T-helper 17 cell (primary cell): Measurements from ENCODE around the gene RCAN1. TPM values are rescaled to one million over a fixed set of nuclear protein-coding genes. Genes with fewer than 3 reads are reported as not detected.

Experiments used
- ATAC-seq: fragments of 150-1000 bp; cut with Tn5 transposase; 2 replicates; pipeline ENCODE4 v1.10.0; 2021; ENCODE audit warnings: mild to moderate bottlenecking, moderate library complexity
- DNase-seq, 3 donors: peaks; one replicate each; pipeline versions ENCODE4 v3.0.0 to v3.0.0-alpha.2; 2020 to 2021
- H3K9me3 ChIP-seq: one replicate; pipeline ENCODE4 v1.7.0; 2013; ENCODE audit warnings: low read length, mild to moderate bottlenecking; ENCODE audit not compliant: control insufficient read depth, poor library complexity, severe bottlenecking
- H3K27ac Mint-ChIP-seq: one replicate; pipeline ENCODE4 v1.8.0; 2022; ENCODE audit warnings: mild to moderate bottlenecking, moderate library complexity, mixed read lengths
- H3K27me3 Mint-ChIP-seq: one replicate; pipeline ENCODE4 v1.8.0; 2022; ENCODE audit warnings: mixed read lengths
- H3K36me3 Mint-ChIP-seq: one replicate; pipeline ENCODE4 v1.8.0; 2022; ENCODE audit warnings: low read depth, mixed read lengths
- H3K4me1 Mint-ChIP-seq: one replicate; pipeline ENCODE4 v1.8.0; 2022; ENCODE audit warnings: mild to moderate bottlenecking, mixed read lengths
- H3K4me3 Mint-ChIP-seq: one replicate; pipeline ENCODE4 v1.8.0; 2022; ENCODE audit warnings: mild to moderate bottlenecking, moderate library complexity, mixed read lengths
- total RNA-seq, 4 donors: library from RNA in 2 of 4; stranded (reverse) in 2 of 4; gene quantifications; one replicate each; pipeline ENCODE4 v1.2.3 and lab custom pipeline; 2022 to 2026

Gene RCAN1
- total RNA-seq, 2 donors from 2014 or later: 3.0 to 3.2 TPM

- no peak for DNase-seq
- Mint-ChIP-seq H3K4me3 (no peak overlapping the region), H3K4me1 (peaks cover 2% of the 10 kb centered on the region), H3K27ac (no peak overlapping the region), H3K36me3 (no peaks in the 10 kb centered on the region), H3K27me3 (no peaks in the 10 kb centered on the region)
- ATAC-seq: no peak
- no peaks in the 10 kb centered on the region for H3K9me3 ChIP-seq
Observed at GRCh38 chr21:34546542-34546941, 68.4 kb downstream of the RCAN1 start.

DNA sequence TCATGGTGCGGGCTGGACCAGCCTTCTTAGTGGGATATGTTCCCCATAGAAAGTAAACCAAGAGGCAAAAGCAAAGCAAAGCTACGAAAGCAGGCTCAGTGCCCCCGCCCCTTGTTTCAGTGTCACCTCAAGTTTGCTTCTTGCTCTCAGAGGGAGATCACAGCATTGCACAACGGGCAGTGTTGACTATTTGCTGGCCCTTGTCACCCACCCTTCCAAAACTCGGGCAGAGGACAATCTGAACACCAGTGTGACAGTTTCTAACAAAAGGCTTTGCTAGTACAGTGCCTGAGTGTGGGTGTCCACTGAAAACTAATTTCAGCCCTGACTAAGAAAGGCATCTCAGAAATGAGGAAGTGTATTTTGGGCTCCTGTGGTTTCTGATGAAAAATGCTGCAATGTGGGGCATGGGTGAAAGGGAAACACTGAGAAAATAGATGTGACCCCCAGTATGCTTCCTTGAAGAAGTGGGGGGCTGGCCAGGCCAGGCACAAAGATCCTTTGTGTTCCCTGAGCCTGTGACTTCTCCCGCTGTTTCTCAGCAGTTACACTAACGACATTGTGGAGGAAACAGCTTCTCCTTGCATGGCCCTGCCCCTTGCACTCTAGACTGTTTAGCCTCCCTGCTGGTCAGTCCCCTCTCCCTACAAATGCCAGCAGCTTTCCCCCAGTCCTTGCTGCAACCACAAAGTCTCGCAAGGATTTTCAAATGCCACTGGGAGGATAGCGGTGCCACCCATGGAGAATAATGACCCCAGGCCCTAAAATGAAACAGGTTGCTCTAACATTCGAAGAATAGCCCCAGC lies 69.6 kb downstream of the RCAN1 start:
- Mint-ChIP-seq H3K27ac (no peak overlapping the region), H3K4me3 (no peak overlapping the region), H3K4me1 (peaks cover 2% of the 10 kb centered on the region), H3K27me3 (no peaks in the 10 kb centered on the region), H3K36me3 (no peaks in the 10 kb centered on the region)
- peak; percentile 39 for ATAC-seq
- H3K9me3 ChIP-seq: no peaks in the 10 kb centered on the region
- no peak for DNase-seq

DNA sequence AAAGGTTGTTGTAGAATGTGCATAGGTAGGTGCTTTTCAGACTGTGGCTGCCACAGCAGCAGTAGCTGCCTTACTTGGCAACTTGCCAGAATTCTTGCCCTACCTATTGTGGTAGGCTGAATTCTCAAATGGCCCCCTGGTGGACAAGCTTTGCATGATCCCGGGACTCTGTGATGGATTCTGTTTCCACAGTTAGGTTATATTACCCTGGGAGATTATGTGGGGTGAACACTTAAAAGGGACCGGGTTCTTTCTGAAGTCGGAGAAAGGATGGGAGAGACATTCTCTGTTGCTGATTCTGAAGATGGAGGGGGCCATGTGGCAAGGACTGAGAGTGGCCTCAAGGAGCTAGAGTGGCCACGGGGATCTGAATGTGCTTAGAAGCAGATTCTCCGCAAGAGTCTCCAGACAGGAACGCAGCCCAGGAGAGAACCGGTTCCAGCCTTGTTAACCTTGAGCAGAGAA lies 70.8 kb downstream of the RCAN1 start:
- H3K4me1 Mint-ChIP-seq: peaks cover 6% of the 10 kb centered on the region
- H3K4me3 Mint-ChIP-seq: no peak overlapping the region
- H3K27ac Mint-ChIP-seq: no peak overlapping the region
- peak in 1 of 3 donors; percentile 15 for DNase-seq
- H3K9me3 ChIP-seq: no peaks in the 10 kb centered on the region
- ATAC-seq: peak; percentile 55
- H3K27me3 Mint-ChIP-seq: no peaks in the 10 kb centered on the region
- peaks cover 3% of the 10 kb centered on the region for H3K36me3 Mint-ChIP-seq

DNA sequence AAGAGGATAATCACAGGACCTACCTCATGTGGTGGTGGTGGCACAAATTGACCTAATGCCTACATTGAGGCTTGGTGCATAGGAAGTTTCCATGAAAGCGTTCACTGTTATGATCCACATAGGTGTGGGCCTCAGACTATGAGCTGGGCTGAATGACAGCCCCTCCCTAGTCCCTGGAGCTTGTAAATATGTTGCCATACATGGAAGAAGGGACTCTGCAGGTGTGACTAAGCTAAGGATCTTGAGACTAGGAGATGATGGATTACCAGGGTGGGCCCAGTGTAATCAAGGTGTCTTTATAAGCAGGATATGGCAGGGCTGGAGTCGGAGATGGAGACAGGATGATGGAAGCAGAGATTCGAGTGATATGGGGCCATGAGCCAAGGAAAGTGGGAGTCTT lies 71.9 kb downstream of the RCAN1 start:
- ATAC-seq: no peak
- DNase-seq: no peak
- Mint-ChIP-seq H3K36me3 (peaks cover 3% of the 10 kb centered on the region), H3K4me1 (peaks cover 6% of the 10 kb centered on the region), H3K27me3 (no peaks in the 10 kb centered on the region), H3K4me3 (no peak overlapping the region), H3K27ac (no peak overlapping the region)
- H3K9me3 ChIP-seq: no peaks in the 10 kb centered on the region

DNA sequence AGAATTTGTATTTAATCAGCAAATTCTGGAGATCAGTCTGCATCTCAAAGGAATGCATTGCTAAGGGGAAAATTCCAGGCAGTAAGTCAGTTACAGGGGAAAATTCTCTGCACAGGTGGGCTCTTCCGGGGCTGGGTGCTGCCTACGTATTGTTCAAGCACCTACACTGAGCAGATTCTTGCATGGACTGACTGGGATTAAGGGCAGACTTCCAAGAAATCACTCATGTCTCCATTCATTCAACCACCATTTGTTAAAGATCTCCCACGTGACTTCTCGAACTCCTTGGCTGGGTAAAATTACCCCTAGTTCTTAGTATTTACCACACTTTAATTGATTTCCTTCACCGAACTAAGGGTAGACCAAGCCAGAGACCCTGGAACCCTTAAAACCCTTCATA lies 74.7 kb downstream of the RCAN1 start:
- H3K9me3 ChIP-seq: no peaks in the 10 kb centered on the region
- no peak overlapping the region for H3K27ac Mint-ChIP-seq
- ATAC-seq (no peak), DNase-seq (no peak)
- no peak overlapping the region for H3K4me3 Mint-ChIP-seq
- no peaks in the 10 kb centered on the region for H3K27me3 Mint-ChIP-seq
- H3K36me3 Mint-ChIP-seq: peaks cover 3% of the 10 kb centered on the region
- H3K4me1 Mint-ChIP-seq: peaks cover 4% of the 10 kb centered on the region

GRCh38 chr21:34537838-34538237 lies 77.1 kb downstream of the RCAN1 start:
- no peak overlapping the region for H3K27ac Mint-ChIP-seq
- H3K36me3 Mint-ChIP-seq: peaks cover 5% of the 10 kb centered on the region
- ATAC-seq: no peak
- no peaks in the 10 kb centered on the region for H3K9me3 ChIP-seq
- no peak overlapping the region for H3K4me3 Mint-ChIP-seq
- H3K4me1 Mint-ChIP-seq: peaks cover 6% of the 10 kb centered on the region
- no peaks in the 10 kb centered on the region for H3K27me3 Mint-ChIP-seq
- no peak for DNase-seq

GRCh38 chr21:34536820-34537219 lies 78.1 kb downstream of the RCAN1 start:
- Mint-ChIP-seq H3K36me3 (peaks cover 5% of the 10 kb centered on the region), H3K4me1 (peaks cover 9% of the 10 kb centered on the region), H3K4me3 (no peak overlapping the region), H3K27me3 (no peaks in the 10 kb centered on the region), H3K27ac (no peak overlapping the region)
- H3K9me3 ChIP-seq: no peaks in the 10 kb centered on the region
- DNase-seq (no peak), ATAC-seq (no peak)

DNA sequence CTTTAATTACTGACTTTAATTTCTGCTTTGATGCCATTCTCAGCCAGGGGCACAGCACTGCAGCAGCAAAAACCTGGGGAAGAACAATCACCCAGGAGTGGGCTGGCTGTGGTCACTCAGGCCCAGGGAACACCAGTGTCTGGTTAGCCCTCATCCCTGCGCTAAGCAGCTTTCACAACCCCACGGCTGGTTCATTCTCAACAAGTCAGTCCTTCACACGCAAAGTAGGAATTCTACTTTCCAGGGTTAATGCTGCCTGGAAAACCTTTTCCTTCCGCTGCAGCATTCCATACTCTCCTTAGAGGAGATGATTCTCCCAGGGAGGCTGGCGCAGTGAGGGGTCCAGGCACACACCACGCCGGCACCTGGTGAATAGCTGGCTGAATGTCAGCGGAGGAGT lies 78.6 kb downstream of the RCAN1 start:
- Mint-ChIP-seq H3K4me3 (no peak overlapping the region), H3K27ac (no peak overlapping the region), H3K4me1 (peaks cover 9% of the 10 kb centered on the region), H3K27me3 (no peaks in the 10 kb centered on the region), H3K36me3 (peaks cover 5% of the 10 kb centered on the region)
- ATAC-seq (no peak), DNase-seq (no peak)
- no peaks in the 10 kb centered on the region for H3K9me3 ChIP-seq

- peaks cover 5% of the 10 kb centered on the region for H3K36me3 Mint-ChIP-seq
- peaks cover 9% of the 10 kb centered on the region for H3K4me1 Mint-ChIP-seq
- ATAC-seq (no peak), DNase-seq (no peak)
- H3K27me3 Mint-ChIP-seq: no peaks in the 10 kb centered on the region
- H3K27ac Mint-ChIP-seq: no peak overlapping the region
- H3K4me3 Mint-ChIP-seq: no peak overlapping the region
- H3K9me3 ChIP-seq: no peaks in the 10 kb centered on the region
Observed at GRCh38 chr21:34535886-34536285, 79.0 kb downstream of the RCAN1 start.

DNA sequence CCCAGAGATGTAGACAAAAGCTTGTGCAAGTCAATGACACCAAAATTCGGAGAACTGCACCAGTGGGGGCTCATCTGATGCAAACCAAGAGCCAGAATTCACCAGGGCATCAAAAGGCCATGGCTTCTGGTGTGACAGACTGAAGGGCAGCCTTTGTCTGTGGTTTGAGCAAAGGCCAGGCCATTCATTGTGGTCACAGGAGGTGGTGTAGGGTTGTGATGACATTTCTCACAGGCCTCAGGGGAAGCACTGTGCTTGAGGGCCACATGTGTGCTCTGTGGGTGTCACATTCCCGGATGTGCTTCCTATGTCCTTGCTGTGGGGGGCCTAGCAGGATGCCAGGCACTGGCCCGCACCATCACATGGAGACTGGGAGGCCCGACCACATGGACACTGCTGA lies 80.4 kb downstream of the RCAN1 start:
- Mint-ChIP-seq H3K27ac (no peak overlapping the region), H3K4me3 (no peak overlapping the region), H3K36me3 (peaks cover 2% of the 10 kb centered on the region), H3K27me3 (no peaks in the 10 kb centered on the region), H3K4me1 (peaks cover 5% of the 10 kb centered on the region)
- DNase-seq: no peak
- no peak for ATAC-seq
- no peaks in the 10 kb centered on the region for H3K9me3 ChIP-seq

GRCh38 chr21:34533938-34534337 lies 81.0 kb downstream of the RCAN1 start:
- no peaks in the 10 kb centered on the region for H3K27me3 Mint-ChIP-seq
- H3K36me3 Mint-ChIP-seq: peaks cover 2% of the 10 kb centered on the region
- peaks cover 5% of the 10 kb centered on the region for H3K4me1 Mint-ChIP-seq
- no peak overlapping the region for H3K4me3 Mint-ChIP-seq
- H3K27ac Mint-ChIP-seq: no peak overlapping the region
- no peak for DNase-seq
- H3K9me3 ChIP-seq: no peaks in the 10 kb centered on the region
- ATAC-seq: no peak

- DNase-seq (no peak), ATAC-seq (no peak)
- Mint-ChIP-seq H3K36me3 (peaks cover 2% of the 10 kb centered on the region), H3K27ac (no peak overlapping the region), H3K4me1 (peaks cover 5% of the 10 kb centered on the region), H3K4me3 (no peak overlapping the region), H3K27me3 (no peaks in the 10 kb centered on the region)
- no peaks in the 10 kb centered on the region for H3K9me3 ChIP-seq
Observed at GRCh38 chr21:34531399-34531798, 83.5 kb downstream of the RCAN1 start.

DNA sequence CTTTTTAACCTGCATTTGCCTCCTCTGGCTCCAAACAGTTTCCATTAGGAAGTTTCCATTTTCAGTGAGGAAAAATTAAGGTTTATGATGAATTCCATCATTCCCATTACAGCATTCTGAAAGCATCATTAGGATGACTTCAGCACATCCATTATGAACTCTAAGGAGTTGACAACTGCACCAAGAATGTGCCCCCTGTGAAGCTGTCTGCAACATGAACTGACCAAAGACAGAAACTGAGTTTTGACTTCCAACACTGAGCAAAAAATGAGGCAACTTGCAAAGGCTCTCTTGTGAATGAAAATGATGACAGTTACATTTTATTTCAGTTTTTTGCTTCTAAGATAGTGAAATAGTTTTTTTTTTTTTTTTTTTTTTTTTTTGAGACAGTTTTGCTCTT lies 84.7 kb downstream of the RCAN1 start:
- Mint-ChIP-seq H3K4me1 (peaks cover 5% of the 10 kb centered on the region), H3K36me3 (peaks cover 2% of the 10 kb centered on the region)
- DNase-seq: no peak

DNA sequence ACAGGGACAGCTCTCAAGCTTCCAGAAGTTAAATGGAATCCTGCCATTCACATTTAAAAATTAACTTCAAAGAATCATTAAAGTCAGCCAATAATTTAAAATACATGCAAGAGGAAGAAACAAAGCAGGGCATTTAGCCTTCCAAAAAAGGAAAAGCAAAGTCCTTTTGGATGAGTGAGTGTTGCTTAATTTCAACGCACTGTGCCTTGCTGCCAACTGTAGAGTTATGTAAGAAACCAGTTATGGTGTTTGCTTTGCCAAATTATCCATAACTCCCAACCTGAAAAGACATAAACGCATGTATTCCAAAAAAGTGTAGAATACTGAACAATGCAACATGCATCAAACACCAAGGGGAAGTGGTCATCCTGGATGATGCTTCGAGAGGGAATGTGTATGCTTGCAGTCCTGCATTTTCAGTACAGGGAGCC lies 86.8 kb downstream of the RCAN1 start:
- H3K4me1 Mint-ChIP-seq: peaks cover 3% of the 10 kb centered on the region
- H3K27ac Mint-ChIP-seq: no peak overlapping the region
- ATAC-seq (no peak), DNase-seq (no peak)
- H3K9me3 ChIP-seq: no peaks in the 10 kb centered on the region
- no peaks in the 10 kb centered on the region for H3K27me3 Mint-ChIP-seq
- H3K4me3 Mint-ChIP-seq: no peak overlapping the region
- no peaks in the 10 kb centered on the region for H3K36me3 Mint-ChIP-seq

More for the DNA sequence above, 84.7 kb downstream of the RCAN1 start:
- no peak overlapping the region for H3K27ac Mint-ChIP-seq
- no peaks in the 10 kb centered on the region for H3K9me3 ChIP-seq
- no peak for ATAC-seq
- H3K4me3 Mint-ChIP-seq: no peak overlapping the region
- no peaks in the 10 kb centered on the region for H3K27me3 Mint-ChIP-seq
